Upper lobe of right lung (tissue), 1 donor: ENCODE results near the gene NMNAT2. TPM values are rescaled to one million over a fixed set of nuclear protein-coding genes. Genes with fewer than 3 reads are reported as not detected.

Source experiments
- ATAC-seq: fragments of 200-7000 bp; cut with Tn5 transposase; one replicate; pipeline ENCODE4 v1.9.1; 2020; ENCODE audit warnings: mild to moderate bottlenecking, moderate library complexity
- DNase-seq: peaks from one replicate; pipeline ENCODE4 v3.0.0-alpha.2; 2020
- H3K27ac ChIP-seq: fragments of 200-600 bp; one replicate; pipeline ENCODE4 v1.8.0; 2022
- H3K27me3 ChIP-seq: fragments of 200-600 bp; one replicate; pipeline ENCODE4 v1.8.0; 2022; ENCODE audit warnings: mild to moderate bottlenecking
- H3K36me3 ChIP-seq: fragments of 200-600 bp; one replicate; pipeline ENCODE4 v1.8.0; 2022
- H3K4me1 ChIP-seq: fragments of 200-600 bp; one replicate; pipeline ENCODE4 v1.8.0; 2022
- H3K4me3 ChIP-seq: fragments of 200-600 bp; one replicate; pipeline ENCODE4 v1.8.0; 2022; ENCODE audit warnings: mild to moderate bottlenecking
- H3K9me3 ChIP-seq: fragments of 200-600 bp; one replicate; pipeline ENCODE4 v1.8.0; 2022
- intact Hi-C: fragments of 100-400 bp; cut with DNase I; formaldehyde crosslinking; loops from one replicate; pipeline ENCODE4 v1.11.0; 2022
- total RNA-seq: library from RNA; stranded (reverse); fragmentation: NEBNext Ultra II Directional; extraction: Animal tissue kit (Norgen Biotek cat#: 25700); gene quantifications from one replicate; pipeline ENCODE4 v1.2.1, GENCODE V29; 2021
- TF ChIP-seq, protein P1 (sequence below): fragments of 200-600 bp; IDR thresholded peaks from one replicate; pipeline ENCODE4 v1.8.0; 2022; ENCODE audit warnings: antibody characterized with exemption
- donor health status: DM: no; HTN: yes; CAD: no; lungs with severe emphysema.

NMNAT2 gene
- total RNA-seq, 1 donor from 2014 or later, result 0.38 TPM

DNA sequence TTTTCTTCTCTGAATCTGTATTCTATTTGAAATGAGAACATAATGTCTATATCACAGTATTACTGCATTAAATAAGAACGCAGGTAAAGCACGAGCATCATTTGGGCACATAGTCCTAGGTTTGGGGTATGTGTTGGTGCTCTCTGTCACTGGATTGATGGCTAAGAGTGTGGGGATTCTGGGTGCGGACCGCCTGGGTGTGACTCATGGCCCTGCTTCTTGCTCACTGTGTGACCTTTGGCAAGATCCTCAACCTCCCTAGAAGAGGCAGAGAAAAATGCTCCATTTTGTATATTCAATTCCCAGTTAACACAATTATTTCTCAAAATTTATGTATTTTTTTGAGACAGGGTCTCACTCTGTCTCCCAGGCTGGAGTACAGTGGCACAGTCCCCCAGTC, 132.4 kb downstream of the NMNAT2 start:
- TF ChIP-seq, protein P1, sequence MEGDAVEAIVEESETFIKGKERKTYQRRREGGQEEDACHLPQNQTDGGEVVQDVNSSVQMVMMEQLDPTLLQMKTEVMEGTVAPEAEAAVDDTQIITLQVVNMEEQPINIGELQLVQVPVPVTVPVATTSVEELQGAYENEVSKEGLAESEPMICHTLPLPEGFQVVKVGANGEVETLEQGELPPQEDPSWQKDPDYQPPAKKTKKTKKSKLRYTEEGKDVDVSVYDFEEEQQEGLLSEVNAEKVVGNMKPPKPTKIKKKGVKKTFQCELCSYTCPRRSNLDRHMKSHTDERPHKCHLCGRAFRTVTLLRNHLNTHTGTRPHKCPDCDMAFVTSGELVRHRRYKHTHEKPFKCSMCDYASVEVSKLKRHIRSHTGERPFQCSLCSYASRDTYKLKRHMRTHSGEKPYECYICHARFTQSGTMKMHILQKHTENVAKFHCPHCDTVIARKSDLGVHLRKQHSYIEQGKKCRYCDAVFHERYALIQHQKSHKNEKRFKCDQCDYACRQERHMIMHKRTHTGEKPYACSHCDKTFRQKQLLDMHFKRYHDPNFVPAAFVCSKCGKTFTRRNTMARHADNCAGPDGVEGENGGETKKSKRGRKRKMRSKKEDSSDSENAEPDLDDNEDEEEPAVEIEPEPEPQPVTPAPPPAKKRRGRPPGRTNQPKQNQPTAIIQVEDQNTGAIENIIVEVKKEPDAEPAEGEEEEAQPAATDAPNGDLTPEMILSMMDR, result no peak
- DNase-seq, result no peak
- H3K27ac ChIP-seq, result no peak overlapping the region
- ATAC-seq, result no peak
- no peak overlapping the region for H3K4me3 ChIP-seq
- H3K27me3 ChIP-seq, result no peaks in the 10 kb centered on the region
- H3K4me1 ChIP-seq, result peaks cover 11% of the 10 kb centered on the region
- intact Hi-C loops, result no loop called here
- H3K36me3 ChIP-seq, result no peaks in the 10 kb centered on the region
- no peaks in the 10 kb centered on the region for H3K9me3 ChIP-seq

DNA sequence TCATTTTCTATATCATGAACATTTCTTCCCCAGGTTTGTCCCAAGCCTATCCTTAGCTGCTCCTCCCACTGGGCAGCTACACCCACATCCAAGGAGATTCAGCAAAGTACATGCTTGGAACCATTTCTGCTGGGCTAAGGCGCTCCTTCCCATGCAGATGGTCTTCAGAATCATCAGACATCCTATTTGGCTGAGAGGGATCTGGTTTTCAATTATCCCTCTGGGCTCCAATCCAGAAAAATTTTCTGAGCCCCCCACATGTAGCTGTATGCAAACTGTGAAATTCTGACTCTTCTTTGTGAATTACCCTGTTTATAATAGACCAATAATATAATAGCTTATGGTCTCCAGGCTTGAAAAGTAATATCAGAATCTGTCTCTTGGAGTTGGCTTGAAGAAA, 132.9 kb downstream of the NMNAT2 start:
- Histone ChIP-seq H3K4me1 (peaks cover 12% of the 10 kb centered on the region), H3K27ac (no peak overlapping the region), H3K36me3 (no peaks in the 10 kb centered on the region), H3K9me3 (no peaks in the 10 kb centered on the region), H3K27me3 (no peaks in the 10 kb centered on the region), H3K4me3 (no peak overlapping the region)
- DNase-seq (no peak), ATAC-seq (no peak)
- intact Hi-C loops, result no loop called here
- TF ChIP-seq, protein P1, result no peak

DNA sequence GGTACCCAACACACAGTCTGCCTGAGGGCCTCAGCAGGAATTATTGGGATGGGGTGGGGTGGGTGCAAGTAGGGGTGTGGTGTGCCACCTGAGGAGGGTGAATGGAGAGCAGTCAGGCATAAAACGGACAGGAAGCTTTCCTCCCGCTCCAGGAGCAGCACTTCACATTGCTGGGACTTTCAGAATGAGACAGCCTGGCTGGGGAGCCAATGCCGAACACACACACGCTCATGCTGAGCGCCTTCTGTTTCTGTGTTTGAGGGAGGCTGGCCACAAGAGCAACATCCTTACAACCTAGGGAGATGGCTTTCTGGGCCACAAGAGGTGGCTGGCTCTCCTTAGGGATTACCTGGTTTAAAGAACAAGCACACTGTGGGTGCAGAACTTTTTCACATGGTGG, 134.1 kb downstream of the NMNAT2 start:
- ATAC-seq (no peak), DNase-seq (no peak)
- H3K9me3 ChIP-seq, result no peaks in the 10 kb centered on the region
- H3K4me1 ChIP-seq, result peaks cover 21% of the 10 kb centered on the region
- H3K27me3 ChIP-seq, result no peaks in the 10 kb centered on the region
- TF ChIP-seq, protein P1, result no peak
- no peaks in the 10 kb centered on the region for H3K36me3 ChIP-seq
- intact Hi-C loops, result no loop called here
- no peak overlapping the region for H3K4me3 ChIP-seq
- no peak overlapping the region for H3K27ac ChIP-seq

DNA sequence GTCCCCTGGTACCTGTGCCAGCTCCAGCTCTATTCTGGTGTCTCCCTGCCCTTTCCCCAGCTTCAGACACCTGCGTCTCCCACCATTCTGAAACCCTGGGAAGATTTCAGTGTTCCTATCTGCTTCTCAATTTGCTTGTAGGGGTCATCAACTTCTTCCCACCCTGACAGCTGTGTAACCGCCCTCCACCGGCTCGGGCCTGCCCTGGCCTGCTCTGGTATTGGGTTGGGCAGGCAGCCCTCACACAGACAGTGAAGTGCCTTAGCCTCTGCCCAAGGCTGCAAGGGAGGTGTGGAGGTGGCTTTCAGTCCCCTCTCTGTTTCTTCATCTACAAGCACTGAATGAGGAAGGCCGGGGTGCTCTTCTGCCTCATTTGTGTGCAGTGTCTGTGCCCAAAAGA, 134.9 kb downstream of the NMNAT2 start:
- intact Hi-C loops, result no loop called here
- Histone ChIP-seq H3K4me1 (peaks cover 26% of the 10 kb centered on the region), H3K9me3 (no peaks in the 10 kb centered on the region), H3K27ac (no peak overlapping the region), H3K27me3 (no peaks in the 10 kb centered on the region), H3K36me3 (no peaks in the 10 kb centered on the region), H3K4me3 (no peak overlapping the region)
- ATAC-seq, result no peak
- no peak for DNase-seq
- TF ChIP-seq, protein P1, result no peak

DNA sequence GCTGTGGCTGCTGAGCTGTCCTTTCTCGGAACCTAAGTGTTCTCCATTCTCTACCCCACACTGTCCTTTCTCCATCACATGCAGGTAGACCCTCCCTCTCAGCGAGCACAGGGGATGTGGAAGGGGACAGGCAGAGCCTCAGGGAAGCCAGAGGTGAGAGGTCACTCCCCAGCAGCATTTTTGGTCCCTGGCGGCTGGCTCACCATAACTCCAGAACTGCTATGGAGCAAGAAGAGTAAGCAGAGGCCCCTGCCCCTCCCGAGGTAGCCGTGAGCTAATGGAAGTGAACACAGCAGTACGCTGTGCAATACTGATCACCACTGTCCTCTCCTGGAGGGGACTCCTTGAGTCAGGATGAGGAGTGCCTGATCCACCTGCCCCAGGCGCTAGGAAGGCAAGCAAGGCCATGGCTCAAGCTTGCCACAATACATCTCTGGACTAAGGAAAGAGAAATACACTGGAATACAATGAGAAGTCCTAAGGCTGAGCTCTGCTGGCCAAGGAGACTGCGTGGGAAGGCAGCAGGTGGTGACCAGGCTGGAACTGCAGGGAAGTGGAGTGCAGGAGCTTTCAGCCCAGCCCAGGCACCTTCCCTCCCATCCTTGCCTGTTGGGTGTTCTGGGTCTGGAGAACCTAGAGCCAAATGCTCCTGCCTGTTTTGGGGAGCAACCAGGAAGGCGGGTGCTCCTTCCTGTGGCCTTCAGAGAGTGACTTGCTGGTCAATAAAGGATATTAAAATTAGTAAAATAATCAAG, 135.9 kb downstream of the NMNAT2 start:
- no peaks in the 10 kb centered on the region for H3K36me3 ChIP-seq
- no peak overlapping the region for H3K4me3 ChIP-seq
- peaks cover 26% of the 10 kb centered on the region for H3K4me1 ChIP-seq
- no peak for ATAC-seq
- H3K9me3 ChIP-seq, result no peaks in the 10 kb centered on the region
- TF ChIP-seq, protein P1, result no peak
- intact Hi-C loops, result no loop called here
- DNase-seq, result no peak
- peak overlapping the region; percentile 64 for H3K27ac ChIP-seq
- H3K27me3 ChIP-seq, result no peaks in the 10 kb centered on the region
